Right renal cortex interstitium (tissue), 3 donors: ENCODE results near the gene TMEM106C. TPM values are rescaled to one million over a fixed set of nuclear protein-coding genes. Genes with fewer than 3 reads are reported as not detected.

ENCODE experiments used
- DNase-seq, 3 donors: peaks; one replicate each; pipeline ENCODE4 v3.0.0-alpha.2; 2013; ENCODE audit warnings: low read depth in 3 of 3, low spot score in 2 of 3
- polyA plus RNA-seq, 3 donors: library from polyadenylated mRNA; unstranded; fragments of 120-200 nt; gene quantifications; one replicate each; pipeline ENCODE4 v1.2.1, GENCODE V29; 2013; ENCODE audit not compliant: insufficient read length in 3 of 3

The TMEM106C gene
- polyA plus RNA-seq, 3 donors, result 131 to 146 (median 136) TPM

GRCh38 chr12:47979166-47979565, 15.8 kb downstream of the TMEM106C start:
- no peak for DNase-seq

DNA sequence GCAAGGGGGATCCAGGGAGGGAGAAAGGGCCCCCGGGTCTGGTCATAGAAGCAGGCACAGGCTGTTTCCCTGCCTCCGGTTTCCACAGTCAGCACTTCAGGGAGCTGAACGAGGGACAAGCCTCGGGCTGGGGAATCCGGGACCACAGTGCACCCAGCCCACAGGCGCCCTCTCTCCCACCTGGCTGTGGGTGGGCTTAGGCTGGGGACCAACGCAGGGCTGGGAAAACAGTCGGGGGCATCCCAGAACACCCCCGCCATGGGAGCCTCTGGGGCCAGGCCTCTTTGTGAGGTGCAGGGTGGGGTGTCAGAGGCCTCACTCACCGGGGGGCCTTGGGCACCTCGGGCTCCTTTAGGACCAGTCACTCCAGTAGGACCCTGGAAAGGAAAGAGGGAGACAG, 16.3 kb downstream of the TMEM106C start:
- DNase-seq, result no peak

- DNase-seq, result no peak
Measured at GRCh38 chr12:47980197-47980596, 16.8 kb downstream of the TMEM106C start.

GRCh38 chr12:47980779-47981495, 17.5 kb downstream of the TMEM106C start:
- DNase-seq, result no peak

DNA sequence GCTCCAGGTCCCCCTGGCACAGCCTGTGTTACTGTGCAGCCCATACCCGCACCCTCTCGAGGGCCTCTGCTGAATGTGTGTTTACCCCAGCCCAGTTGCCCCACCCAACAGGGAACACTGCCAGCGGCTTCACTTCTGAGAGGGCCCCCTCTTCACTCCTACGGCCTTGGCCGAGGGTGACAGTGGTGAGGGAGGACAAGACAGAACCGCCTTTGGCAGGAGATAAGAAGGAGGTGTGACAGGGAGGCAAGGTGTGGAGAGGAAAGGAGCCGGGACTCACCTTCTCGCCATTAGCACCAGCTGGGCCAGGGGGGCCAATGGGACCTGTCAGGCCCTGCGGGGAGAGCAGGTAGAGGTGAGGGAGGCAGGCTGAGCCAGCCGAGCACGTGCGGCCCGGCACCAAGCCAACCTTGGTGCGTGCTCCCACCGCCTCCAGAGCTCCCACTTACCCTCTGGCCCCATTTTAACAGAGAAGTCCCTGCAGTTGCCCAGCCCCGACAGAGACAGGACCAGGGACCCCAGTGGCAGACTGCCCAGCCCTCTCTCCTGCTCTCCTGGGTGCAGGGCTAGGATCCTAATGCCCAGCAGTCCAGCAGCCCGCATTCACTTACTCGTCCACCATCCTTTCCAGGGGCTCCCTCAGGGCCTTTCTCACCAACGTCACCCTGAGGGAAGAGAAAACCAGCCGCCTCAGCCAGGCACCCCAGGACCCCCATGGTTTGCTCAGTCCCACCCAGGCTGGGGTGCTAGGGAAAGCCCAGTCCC, 18.3 kb downstream of the TMEM106C start:
- no peak for DNase-seq

GRCh38 chr12:47982311-47982710, 18.9 kb downstream of the TMEM106C start:
- no peak for DNase-seq

GRCh38 chr12:47982770-47983169, 19.4 kb downstream of the TMEM106C start:
- DNase-seq, result no peak

- DNase-seq, result no peak
Measured at GRCh38 chr12:47983541-47984115, 20.2 kb downstream of the TMEM106C start.

GRCh38 chr12:47984331-47984801, 21.0 kb downstream of the TMEM106C start:
- no peak for DNase-seq

DNA sequence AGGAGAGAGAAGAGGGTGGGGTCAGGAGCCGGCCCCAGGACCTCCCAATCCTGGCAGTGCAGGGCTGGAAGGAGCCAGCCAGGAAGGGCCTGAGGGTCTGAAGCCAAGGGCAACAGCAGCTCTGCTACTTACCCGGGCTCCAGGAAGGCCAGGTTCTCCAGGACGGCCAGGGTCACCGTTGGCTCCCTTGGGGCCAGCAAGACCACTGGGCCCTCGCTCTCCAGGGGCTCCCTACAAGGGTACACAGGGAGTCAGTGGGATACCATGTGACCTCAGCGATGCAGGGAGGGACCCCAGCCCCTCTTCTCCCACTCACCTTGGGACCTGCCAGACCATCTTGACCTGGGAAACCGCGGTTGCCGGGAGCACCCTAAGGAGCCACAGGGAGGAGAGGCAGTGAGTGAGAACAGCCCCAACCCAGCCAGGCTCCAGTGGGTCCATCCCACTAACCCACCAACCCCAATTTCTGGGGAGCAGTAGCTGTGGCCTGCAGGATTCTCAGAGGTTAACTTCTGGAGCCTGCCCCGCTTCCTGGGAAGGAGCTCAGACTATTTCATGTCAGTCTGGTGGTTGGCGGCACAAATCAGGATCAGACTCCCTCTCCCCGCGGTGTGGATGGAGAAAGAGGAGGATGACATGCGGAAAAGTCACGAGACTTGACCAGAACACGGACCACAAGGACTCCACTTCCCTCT, 22.3 kb downstream of the TMEM106C start:
- DNase-seq, result no peak

GRCh38 chr12:47986291-47986660, 22.9 kb downstream of the TMEM106C start:
- no peak for DNase-seq

DNA sequence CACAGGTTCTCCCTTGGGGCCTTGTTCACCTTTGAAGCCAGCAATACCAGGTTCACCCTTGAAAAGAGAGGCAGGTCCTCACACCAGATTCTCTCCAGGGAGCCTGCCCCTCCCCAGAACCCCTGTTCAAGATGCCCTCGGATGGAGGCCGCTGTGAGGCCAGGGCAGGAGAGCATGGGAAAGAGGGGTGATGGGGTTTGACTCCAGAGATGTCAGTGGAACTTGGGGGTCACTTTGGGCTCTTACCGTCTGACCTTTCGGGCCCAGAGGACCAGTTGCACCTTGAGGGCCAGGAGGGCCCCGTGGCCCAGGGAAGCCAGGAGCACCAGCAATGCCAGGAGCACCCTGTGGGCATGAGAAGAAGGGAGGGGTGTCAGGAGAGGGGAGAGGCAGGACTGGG, 23.4 kb downstream of the TMEM106C start:
- no peak for DNase-seq

DNA sequence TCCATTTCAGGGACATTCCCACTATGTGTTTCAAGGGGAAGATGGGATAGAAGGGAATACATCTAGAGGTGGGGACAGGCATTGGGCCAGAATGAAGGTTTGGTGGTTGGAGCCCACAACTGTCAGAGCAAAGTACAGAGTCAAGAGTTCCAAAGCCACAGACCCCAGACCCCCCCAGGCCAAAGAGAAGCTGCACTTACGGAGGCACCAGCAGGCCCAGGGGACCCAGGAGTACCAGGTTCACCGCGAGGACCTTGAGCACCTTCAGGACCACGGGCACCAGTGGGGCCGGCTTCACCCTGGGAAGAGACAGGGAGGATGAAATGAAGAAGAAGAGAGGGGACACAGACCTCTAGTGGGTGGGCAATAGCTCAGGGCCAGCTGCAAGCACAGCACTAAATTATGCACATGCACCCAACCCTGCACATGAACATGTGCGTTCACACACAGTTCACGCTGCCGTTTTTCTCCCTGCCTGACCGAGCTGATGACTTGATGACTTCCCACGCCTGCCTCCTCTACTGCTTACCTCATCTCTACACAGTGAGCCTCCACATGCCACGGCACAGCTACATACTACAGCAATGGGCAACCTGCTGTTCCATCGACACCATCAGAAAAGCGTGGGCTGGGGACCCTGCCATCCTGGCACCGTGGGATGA, 24.1 kb downstream of the TMEM106C start:
- no peak for DNase-seq

GRCh38 chr12:47988073-47989022, 25.0 kb downstream of the TMEM106C start:
- DNase-seq, result no peak

- no peak for DNase-seq
Measured at GRCh38 chr12:47989023-47989417, 25.6 kb downstream of the TMEM106C start.

- DNase-seq, result no peak
Measured at GRCh38 chr12:47989666-47990065, 26.3 kb downstream of the TMEM106C start.

- no peak for DNase-seq
Measured at GRCh38 chr12:47990351-47991105, 27.1 kb downstream of the TMEM106C start.

DNA sequence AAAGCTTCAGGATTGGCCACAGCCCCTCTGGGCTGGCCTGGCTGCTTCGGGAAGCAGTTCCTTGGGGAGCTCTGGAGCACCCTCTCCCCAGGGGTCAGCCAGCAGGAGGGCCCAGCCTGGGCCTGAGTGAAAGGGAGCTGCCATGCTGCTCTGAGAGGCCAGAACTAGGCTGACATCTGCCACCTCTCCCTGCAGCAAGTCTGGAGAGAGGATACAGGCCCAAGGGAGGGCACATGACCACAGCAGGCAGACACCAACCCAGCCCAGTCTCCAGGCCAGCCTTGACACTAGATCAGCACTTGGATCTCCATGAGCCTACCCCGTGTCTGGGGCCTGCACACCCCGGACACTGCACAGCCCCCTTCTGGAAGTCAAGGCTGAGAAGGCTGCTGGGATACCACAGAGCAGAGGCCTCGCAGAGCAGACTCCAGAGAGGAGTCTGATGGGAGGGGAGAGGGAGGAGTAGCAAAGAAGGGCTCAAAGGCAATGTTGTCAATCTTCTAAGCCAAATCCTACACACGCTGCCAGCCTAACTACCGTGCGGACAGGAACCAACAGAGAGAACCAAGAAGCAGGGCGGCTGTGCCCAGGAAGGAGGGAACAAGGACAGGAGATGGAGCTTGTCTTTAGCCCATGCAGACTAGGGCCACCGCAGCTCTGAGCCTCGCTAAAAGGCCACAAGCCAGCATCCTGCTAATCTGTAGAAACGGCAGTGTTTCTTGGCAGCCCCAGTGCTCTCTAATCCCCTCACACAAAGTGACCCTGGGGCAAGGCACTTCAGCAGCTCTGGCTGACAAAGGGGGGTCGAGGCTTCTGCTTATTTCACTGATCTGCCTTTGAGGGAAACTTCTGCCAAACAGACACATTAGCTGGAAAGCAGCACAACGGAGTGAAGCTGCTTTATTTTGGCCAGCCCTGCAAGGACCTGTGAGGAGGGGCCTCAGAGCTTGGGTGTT, 28.0 kb downstream of the TMEM106C start:
- DNase-seq, result no peak
